ENCODE results near the gene AXDND1.
"Not testable (repeated sequence)": the region's sequence is repeated elsewhere in the genome, so short reads cannot be mapped to it uniquely, and the experiment has no call there.

The AXDND1 gene

GRCh38 chr1:179369751-179370341 is 4.1 kb downstream of the AXDND1 start:
- no peak overlapping the region for H3K4me3 ChIP-seq (ENCODE audit: extremely low read depth, insufficient read depth, low read length, poor library complexity, severe bottlenecking)
- no peaks in the 10 kb centered on the region for H3K36me3 ChIP-seq (ENCODE audit: control insufficient read depth, insufficient read depth, low read length)
- no peak overlapping the region for H3K27ac ChIP-seq (ENCODE audit: low read depth, low read length, severe bottlenecking)
- no CpG with 5 or more reads among the region's 4 CpGs for WGBS, 2 experiments (ENCODE audit: insufficient coverage in 2 of 2)
- H3K4me1 ChIP-seq (ENCODE audit: control insufficient read depth, insufficient read depth, low read length, poor library complexity, severe bottlenecking), result peaks cover 4% of the 10 kb centered on the region
- H3K9me3 ChIP-seq (ENCODE audit: control insufficient read depth, low read length), result no peaks in the 10 kb centered on the region

DNA sequence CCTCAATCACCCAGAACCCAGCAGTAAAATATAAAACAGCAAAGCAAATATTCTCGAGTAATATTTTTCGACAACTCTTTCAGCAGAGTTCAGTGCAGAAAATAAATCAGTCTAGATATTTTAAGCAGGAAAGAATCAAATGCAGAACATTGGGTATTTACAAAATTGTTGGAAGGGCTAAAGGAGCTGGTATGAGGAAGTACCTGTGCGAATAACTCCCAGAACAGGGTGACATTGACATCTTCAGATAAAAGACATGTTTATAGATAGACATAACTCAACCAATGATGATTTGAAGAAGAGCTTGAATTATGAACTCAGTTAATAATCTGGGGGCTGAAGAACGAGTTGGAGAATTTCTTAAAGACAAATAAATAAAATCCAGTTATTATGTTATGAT is 6.4 kb downstream of the AXDND1 start:
- Histone ChIP-seq H3K9me3 (ENCODE audit: control insufficient read depth, low read length) (no peaks in the 10 kb centered on the region), H3K36me3 (ENCODE audit: control insufficient read depth, insufficient read depth, low read length) (no peaks in the 10 kb centered on the region), H3K4me1 (ENCODE audit: control insufficient read depth, insufficient read depth, low read length, poor library complexity, severe bottlenecking) (no peaks in the 10 kb centered on the region), H3K4me3 (ENCODE audit: extremely low read depth, insufficient read depth, low read length, poor library complexity, severe bottlenecking) (no peak overlapping the region), H3K27ac (ENCODE audit: low read depth, low read length, severe bottlenecking) (no peak overlapping the region)
- no CpG with 5 or more reads among the region's 4 CpGs for WGBS, 2 experiments (ENCODE audit: insufficient coverage in 2 of 2)

DNA sequence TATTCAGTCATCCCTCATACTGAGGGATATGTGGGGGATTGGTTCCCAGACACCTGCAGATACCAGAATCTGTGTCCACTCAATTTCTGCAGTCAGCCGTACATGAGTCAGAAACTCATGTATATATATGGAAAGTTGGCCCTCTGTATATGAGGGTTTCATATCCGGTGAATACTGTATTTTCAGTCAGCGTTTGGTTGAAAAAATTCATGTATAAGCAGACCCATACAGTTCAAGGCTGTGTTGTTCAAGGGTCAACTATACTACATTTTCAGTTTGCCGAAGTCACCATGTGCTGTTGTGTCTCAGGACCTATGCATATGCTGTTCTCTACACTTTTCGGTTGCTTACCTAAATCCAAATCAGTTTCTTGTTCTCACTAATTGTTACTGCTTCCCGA is 10.5 kb downstream of the AXDND1 start:
- no peaks in the 10 kb centered on the region for H3K36me3 ChIP-seq (ENCODE audit: control insufficient read depth, insufficient read depth, low read length)
- H3K4me1 ChIP-seq (ENCODE audit: control insufficient read depth, insufficient read depth, low read length, poor library complexity, severe bottlenecking), result no peaks in the 10 kb centered on the region
- H3K27ac ChIP-seq (ENCODE audit: low read depth, low read length, severe bottlenecking), result no peak overlapping the region
- H3K4me3 ChIP-seq (ENCODE audit: extremely low read depth, insufficient read depth, low read length, poor library complexity, severe bottlenecking), result no peak overlapping the region
- no peaks in the 10 kb centered on the region for H3K9me3 ChIP-seq (ENCODE audit: control insufficient read depth, low read length)
- 96 to 97% methylated on average over 3 to 4 of the region's 6 CpGs for WGBS, 2 experiments (ENCODE audit: insufficient coverage in 2 of 2)

DNA sequence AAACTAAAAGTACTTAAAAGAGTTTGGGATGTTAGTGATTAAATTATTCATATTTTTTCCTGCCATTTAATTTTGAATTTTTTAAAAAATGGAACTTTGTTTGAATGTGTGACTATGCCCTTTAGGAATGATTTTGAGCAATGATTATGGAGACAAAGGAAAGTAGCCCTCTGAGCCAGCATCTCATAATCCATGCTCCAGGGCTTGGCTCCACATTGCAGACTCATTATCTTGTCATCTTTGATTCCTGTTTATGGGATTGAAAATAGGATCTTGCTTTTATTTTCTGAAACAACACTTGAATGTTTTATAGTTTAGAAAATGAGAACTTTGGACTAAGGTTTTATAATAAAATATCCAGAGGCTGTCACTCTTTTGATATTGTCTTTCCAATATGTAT is 14.5 kb downstream of the AXDND1 start:
- no peaks in the 10 kb centered on the region for H3K9me3 ChIP-seq (ENCODE audit: control insufficient read depth, low read length)
- H3K27ac ChIP-seq (ENCODE audit: low read depth, low read length, severe bottlenecking), result no peak overlapping the region
- no peaks in the 10 kb centered on the region for H3K36me3 ChIP-seq (ENCODE audit: control insufficient read depth, insufficient read depth, low read length)
- no peak overlapping the region for H3K4me3 ChIP-seq (ENCODE audit: extremely low read depth, insufficient read depth, low read length, poor library complexity, severe bottlenecking)
- H3K4me1 ChIP-seq (ENCODE audit: control insufficient read depth, insufficient read depth, low read length, poor library complexity, severe bottlenecking), result no peaks in the 10 kb centered on the region

DNA sequence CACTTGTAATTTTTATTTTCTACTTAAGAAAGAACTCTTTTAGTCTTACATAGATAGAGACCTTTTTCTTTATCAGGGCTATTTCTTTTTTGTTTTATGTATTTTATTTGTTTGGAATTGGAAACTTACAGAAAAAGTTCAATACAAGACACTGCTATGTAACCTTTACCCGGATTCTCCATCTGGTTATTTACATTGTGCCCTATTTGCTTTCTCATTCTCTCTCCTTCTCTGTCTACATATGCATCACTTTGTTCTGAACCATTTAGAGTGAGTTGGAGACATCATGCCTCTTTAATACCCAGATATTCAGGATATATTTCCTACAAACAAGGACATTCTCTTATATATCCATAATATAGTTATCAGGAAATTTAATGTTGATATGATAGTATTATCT is 18.3 kb downstream of the AXDND1 start:
- Histone ChIP-seq H3K4me1 (ENCODE audit: control insufficient read depth, insufficient read depth, low read length, poor library complexity, severe bottlenecking) (no peaks in the 10 kb centered on the region), H3K9me3 (ENCODE audit: control insufficient read depth, low read length) (no peaks in the 10 kb centered on the region), H3K36me3 (ENCODE audit: control insufficient read depth, insufficient read depth, low read length) (no peaks in the 10 kb centered on the region), H3K4me3 (ENCODE audit: extremely low read depth, insufficient read depth, low read length, poor library complexity, severe bottlenecking) (no peak overlapping the region), H3K27ac (ENCODE audit: low read depth, low read length, severe bottlenecking) (no peak overlapping the region)
- WGBS, 2 experiments (ENCODE audit: insufficient coverage in 2 of 2), result 100% methylated on average over 1 of the region's 1 CpG

DNA sequence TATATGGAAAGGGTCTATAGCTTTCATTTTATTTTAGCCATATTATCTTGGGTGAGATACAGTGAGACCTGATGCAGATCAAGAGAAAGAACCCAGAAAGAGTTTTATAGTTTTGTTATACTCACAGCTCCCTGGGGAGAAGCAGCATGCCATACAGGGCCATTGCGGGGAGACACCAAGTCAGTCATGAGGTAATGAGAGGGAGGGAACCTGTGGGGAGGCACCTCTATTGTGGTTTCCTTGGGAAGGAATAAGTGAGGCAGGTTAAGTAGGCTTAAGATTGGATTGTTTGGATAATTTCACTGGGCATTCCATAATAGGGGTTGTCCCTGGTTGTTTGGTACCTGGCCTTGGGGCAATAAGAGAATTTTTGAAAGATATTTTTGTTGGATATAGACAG is 19.7 kb downstream of the AXDND1 start:
- H3K27ac ChIP-seq (ENCODE audit: low read depth, low read length, severe bottlenecking), result no peak overlapping the region
- H3K9me3 ChIP-seq (ENCODE audit: control insufficient read depth, low read length), result no peaks in the 10 kb centered on the region
- 88% methylated on average over 1 of the region's 1 CpG; no CpG with 5 or more reads in 1 of the 2 experiments for WGBS, 2 experiments (ENCODE audit: insufficient coverage in 2 of 2)
- no peaks in the 10 kb centered on the region for H3K4me1 ChIP-seq (ENCODE audit: control insufficient read depth, insufficient read depth, low read length, poor library complexity, severe bottlenecking)
- H3K36me3 ChIP-seq (ENCODE audit: control insufficient read depth, insufficient read depth, low read length), result no peaks in the 10 kb centered on the region
- no peak overlapping the region for H3K4me3 ChIP-seq (ENCODE audit: extremely low read depth, insufficient read depth, low read length, poor library complexity, severe bottlenecking)

DNA sequence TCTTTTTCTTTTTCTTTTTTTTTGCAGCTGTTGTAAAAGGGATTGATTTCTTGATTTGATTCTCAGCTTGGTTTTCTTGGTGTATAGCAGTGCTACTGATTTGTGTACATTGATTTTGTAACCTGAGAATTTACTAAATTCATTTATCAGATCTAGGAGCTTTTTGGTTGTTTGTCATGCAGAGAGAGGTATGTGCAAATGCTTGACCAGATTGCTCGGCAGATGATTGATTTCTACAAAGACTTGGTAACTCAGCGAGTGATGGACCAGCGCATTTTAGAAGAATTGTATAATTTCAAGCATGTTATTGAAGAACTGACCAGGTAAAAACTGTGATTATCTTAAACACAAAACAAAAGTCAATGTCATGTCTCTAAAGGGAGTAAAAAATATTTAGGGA is 27.9 kb downstream of the AXDND1 start:
- no peaks in the 10 kb centered on the region for H3K9me3 ChIP-seq (ENCODE audit: control insufficient read depth, low read length)
- WGBS, 2 experiments (ENCODE audit: insufficient coverage in 2 of 2), result 87 to 100% methylated on average over 1 to 3 of the region's 3 CpGs
- no peaks in the 10 kb centered on the region for H3K4me1 ChIP-seq (ENCODE audit: control insufficient read depth, insufficient read depth, low read length, poor library complexity, severe bottlenecking)
- H3K27ac ChIP-seq (ENCODE audit: low read depth, low read length, severe bottlenecking), result no peak overlapping the region
- no peak overlapping the region for H3K4me3 ChIP-seq (ENCODE audit: extremely low read depth, insufficient read depth, low read length, poor library complexity, severe bottlenecking)
- no peaks in the 10 kb centered on the region for H3K36me3 ChIP-seq (ENCODE audit: control insufficient read depth, insufficient read depth, low read length)

GRCh38 chr1:179399399-179399798 is 33.6 kb downstream of the AXDND1 start:
- WGBS, 2 experiments (ENCODE audit: insufficient coverage in 2 of 2), result 92% methylated on average over 2 of the region's 2 CpGs; no CpG with 5 or more reads in 1 of the 2 experiments
- not testable (repeated sequence) for H3K4me3 ChIP-seq (ENCODE audit: extremely low read depth, insufficient read depth, low read length, poor library complexity, severe bottlenecking)

DNA sequence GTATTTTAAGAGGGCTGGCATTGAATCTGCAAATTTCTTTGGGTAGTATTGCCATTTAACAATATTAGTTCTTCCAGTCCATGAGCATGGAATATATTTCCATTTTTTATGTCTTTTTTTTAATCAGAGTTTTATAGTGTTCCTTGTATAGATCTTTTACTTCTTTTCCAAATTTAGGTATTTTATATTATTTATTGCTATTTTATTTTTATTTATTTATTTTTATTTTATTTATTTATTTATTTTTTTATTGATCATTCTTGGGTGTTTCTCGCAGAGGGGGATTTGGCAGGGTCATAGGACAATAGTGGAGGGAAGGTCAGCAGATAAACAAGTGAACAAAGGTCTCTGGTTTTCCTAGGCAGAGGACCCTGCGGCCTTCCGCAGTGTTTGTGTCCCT is 52.0 kb downstream of the AXDND1 start:
- H3K9me3 ChIP-seq (ENCODE audit: control insufficient read depth, low read length); H3K27ac ChIP-seq (ENCODE audit: low read depth, low read length, severe bottlenecking); H3K36me3 ChIP-seq (ENCODE audit: control insufficient read depth, insufficient read depth, low read length); H3K4me3 ChIP-seq (ENCODE audit: extremely low read depth, insufficient read depth, low read length, poor library complexity, severe bottlenecking); H3K4me1 ChIP-seq (ENCODE audit: control insufficient read depth, insufficient read depth, low read length, poor library complexity, severe bottlenecking): not testable (repeated sequence)
- WGBS, 2 experiments (ENCODE audit: insufficient coverage in 2 of 2), result no CpG with 5 or more reads among the region's 3 CpGs

More at GRCh38 chr1:179399399-179399798, 33.6 kb downstream of the AXDND1 start:
- H3K36me3 ChIP-seq (ENCODE audit: control insufficient read depth, insufficient read depth, low read length); H3K27ac ChIP-seq (ENCODE audit: low read depth, low read length, severe bottlenecking); H3K4me1 ChIP-seq (ENCODE audit: control insufficient read depth, insufficient read depth, low read length, poor library complexity, severe bottlenecking); H3K9me3 ChIP-seq (ENCODE audit: control insufficient read depth, low read length): not testable (repeated sequence)

- H3K36me3 ChIP-seq (ENCODE audit: control insufficient read depth, insufficient read depth, low read length); H3K4me1 ChIP-seq (ENCODE audit: control insufficient read depth, insufficient read depth, low read length, poor library complexity, severe bottlenecking); H3K4me3 ChIP-seq (ENCODE audit: extremely low read depth, insufficient read depth, low read length, poor library complexity, severe bottlenecking); H3K9me3 ChIP-seq (ENCODE audit: control insufficient read depth, low read length); H3K27ac ChIP-seq (ENCODE audit: low read depth, low read length, severe bottlenecking): not testable (repeated sequence)
- WGBS, 2 experiments (ENCODE audit: insufficient coverage in 2 of 2), result 86 to 89% methylated on average over 17 to 18 of the region's 32 CpGs
Measured at GRCh38 chr1:179418706-179419105, 52.9 kb downstream of the AXDND1 start.

GRCh38 chr1:179424610-179425009 is 58.8 kb downstream of the AXDND1 start:
- no peaks in the 10 kb centered on the region for H3K36me3 ChIP-seq (ENCODE audit: control insufficient read depth, insufficient read depth, low read length)
- WGBS, 2 experiments (ENCODE audit: insufficient coverage in 2 of 2), result 84 to 94% methylated on average over 2 of the region's 2 CpGs
- H3K9me3 ChIP-seq (ENCODE audit: control insufficient read depth, low read length), result no peaks in the 10 kb centered on the region
- no peak overlapping the region for H3K4me3 ChIP-seq (ENCODE audit: extremely low read depth, insufficient read depth, low read length, poor library complexity, severe bottlenecking)
- no peaks in the 10 kb centered on the region for H3K4me1 ChIP-seq (ENCODE audit: control insufficient read depth, insufficient read depth, low read length, poor library complexity, severe bottlenecking)
- H3K27ac ChIP-seq (ENCODE audit: low read depth, low read length, severe bottlenecking), result no peak overlapping the region

All from mesodermal cell (in vitro differentiated cells).